Mucosa of stomach (tissue), 1 donor: ENCODE results near the gene CD70.
"Not testable (repeated sequence)": the region's sequence is repeated elsewhere in the genome, so short reads cannot be mapped to it uniquely, and the experiment has no call there.

Experiments used
- H3K27me3 ChIP-seq: one replicate; pipeline ENCODE4 v1.7.0; 2013; ENCODE audit warnings: mild to moderate bottlenecking, low read length; ENCODE audit not compliant: control insufficient read depth, insufficient read depth
- H3K36me3 ChIP-seq: one replicate; pipeline ENCODE4 v1.7.0; 2013; ENCODE audit warnings: low read length; ENCODE audit not compliant: control insufficient read depth, insufficient read depth
- H3K4me1 ChIP-seq: one replicate; pipeline ENCODE4 v1.7.0; 2013; ENCODE audit warnings: mild to moderate bottlenecking, low read length; ENCODE audit not compliant: control insufficient read depth, insufficient read depth
- H3K4me3 ChIP-seq: one replicate; pipeline ENCODE4 v1.7.0; 2013; ENCODE audit warnings: low read length
- H3K9ac ChIP-seq: one replicate; pipeline ENCODE4 v1.7.0; 2013; ENCODE audit warnings: mild to moderate bottlenecking, low read length, moderate library complexity
- H3K9me3 ChIP-seq: one replicate; pipeline ENCODE4 v1.7.0; 2013; ENCODE audit warnings: mild to moderate bottlenecking, low read length, moderate library complexity; ENCODE audit not compliant: control insufficient read depth
- donor health status: Pancreatic carcinoma.

Gene CD70

DNA sequence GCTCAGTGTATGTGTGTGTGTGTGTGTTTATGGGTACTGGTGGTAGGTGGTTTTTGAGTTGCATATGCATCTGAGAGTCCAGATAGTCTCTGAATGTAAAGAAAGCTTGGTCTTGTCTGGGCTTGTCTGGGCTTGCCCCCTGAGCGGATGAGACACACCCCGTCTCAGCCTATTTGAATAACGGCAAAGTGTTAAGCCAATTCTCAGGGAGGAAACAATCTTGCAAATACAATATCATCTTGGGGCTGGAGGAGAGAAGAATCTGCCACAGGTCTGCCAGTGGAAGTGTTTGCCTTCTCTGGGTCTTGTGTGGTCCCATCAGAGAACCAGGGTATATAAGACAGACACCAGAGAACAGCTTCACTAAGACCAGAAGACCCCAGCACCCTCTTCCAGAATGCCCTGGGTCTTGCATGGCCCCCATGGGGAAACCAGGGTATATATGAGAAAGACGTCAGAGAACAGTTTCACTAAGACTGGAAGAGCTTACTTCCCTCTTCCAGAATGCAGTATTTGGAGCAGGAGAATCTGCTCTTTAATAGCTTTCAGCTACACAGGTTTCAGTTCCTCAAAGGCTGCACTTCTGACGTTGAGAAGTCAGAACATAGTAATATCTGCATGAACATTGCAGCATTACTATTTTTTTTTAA, 13.3 kb downstream of the CD70 start:
- H3K27me3 ChIP-seq: no peaks in the 10 kb centered on the region
- no peaks in the 10 kb centered on the region for H3K36me3 ChIP-seq
- H3K4me3 ChIP-seq: no peak overlapping the region
- no peak overlapping the region for H3K9ac ChIP-seq
- no peaks in the 10 kb centered on the region for H3K4me1 ChIP-seq
- H3K9me3 ChIP-seq: no peaks in the 10 kb centered on the region

DNA sequence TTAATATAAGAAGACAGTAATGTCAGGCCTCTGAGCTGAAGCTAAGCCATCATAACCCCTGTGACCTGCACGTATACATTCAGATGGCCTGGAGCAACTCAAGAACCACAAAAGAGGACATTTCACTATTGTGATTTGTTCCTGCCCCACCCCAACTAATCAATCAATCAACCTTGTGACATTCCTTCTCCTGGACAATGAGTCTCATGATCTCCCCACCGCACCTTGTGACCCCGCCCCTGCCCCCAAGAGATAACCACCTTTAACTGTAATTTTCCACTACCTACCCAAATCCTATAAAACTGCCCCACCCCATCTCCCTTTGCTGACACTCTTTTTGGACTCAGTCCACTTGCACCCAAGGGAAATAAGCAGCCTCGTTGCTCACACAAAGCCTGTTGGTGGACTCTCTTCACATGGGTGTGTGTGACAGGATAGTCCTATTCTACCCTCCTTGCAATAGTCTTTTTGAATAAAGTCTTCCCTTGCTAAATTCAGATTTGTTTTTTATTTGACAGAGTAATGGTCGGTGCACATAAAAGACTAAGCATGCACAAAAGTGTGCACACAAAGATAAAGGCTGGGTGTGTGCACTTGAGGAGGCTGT, 14.0 kb downstream of the CD70 start:
- H3K27me3 ChIP-seq: no peaks in the 10 kb centered on the region

DNA sequence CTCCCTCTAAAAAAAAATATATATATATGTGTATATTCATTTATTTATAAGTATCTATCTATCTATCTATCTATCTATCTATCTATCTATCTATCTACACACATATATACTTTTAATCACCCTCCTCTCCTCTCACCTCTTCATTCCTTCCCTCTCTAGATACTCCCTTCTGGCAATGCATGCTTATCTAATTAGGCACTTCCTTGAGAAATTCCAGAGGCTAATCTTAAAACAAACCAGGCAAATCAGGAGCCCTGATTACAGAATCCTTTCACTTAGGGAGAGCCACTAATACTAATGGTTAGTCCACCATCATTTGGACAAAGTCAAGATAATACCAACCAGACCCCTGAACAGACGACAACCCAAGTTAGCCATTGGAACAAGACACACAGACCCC, 17.6 kb downstream of the CD70 start:
- H3K9ac ChIP-seq: no peak overlapping the region
- H3K27me3 ChIP-seq: no peaks in the 10 kb centered on the region
- no peaks in the 10 kb centered on the region for H3K9me3 ChIP-seq
- H3K4me3 ChIP-seq: no peak overlapping the region
- no peaks in the 10 kb centered on the region for H3K4me1 ChIP-seq
- H3K36me3 ChIP-seq: no peaks in the 10 kb centered on the region

More for the DNA sequence above, 14.0 kb downstream of the CD70 start:
- Histone ChIP-seq H3K9me3 (no peaks in the 10 kb centered on the region), H3K9ac (no peak overlapping the region), H3K4me3 (no peak overlapping the region), H3K4me1 (no peaks in the 10 kb centered on the region), H3K36me3 (no peaks in the 10 kb centered on the region)

DNA sequence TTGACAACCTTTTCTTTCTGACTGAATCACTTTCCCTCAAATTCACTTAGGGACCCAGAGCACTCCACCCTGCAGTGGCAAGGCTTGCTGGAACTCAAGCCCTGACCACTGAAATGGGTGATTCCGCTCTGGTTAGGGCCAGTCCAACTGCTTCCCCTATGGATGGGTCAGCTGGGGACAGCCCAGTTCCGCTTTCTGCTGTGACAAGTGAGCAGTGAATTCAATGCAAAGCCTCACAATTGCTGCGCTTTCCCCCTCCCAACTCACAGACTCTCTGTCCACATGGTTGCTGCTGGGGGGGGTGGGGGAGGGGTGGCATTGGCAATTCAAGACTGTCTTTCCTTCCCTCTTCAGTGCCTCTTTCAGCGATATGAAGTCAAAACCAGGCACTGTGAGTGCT, 18.7 kb downstream of the CD70 start:
- Histone ChIP-seq H3K4me1 (no peaks in the 10 kb centered on the region), H3K27me3 (no peaks in the 10 kb centered on the region), H3K9ac (no peak overlapping the region), H3K4me3 (no peak overlapping the region), H3K9me3 (no peaks in the 10 kb centered on the region), H3K36me3 (no peaks in the 10 kb centered on the region)

DNA sequence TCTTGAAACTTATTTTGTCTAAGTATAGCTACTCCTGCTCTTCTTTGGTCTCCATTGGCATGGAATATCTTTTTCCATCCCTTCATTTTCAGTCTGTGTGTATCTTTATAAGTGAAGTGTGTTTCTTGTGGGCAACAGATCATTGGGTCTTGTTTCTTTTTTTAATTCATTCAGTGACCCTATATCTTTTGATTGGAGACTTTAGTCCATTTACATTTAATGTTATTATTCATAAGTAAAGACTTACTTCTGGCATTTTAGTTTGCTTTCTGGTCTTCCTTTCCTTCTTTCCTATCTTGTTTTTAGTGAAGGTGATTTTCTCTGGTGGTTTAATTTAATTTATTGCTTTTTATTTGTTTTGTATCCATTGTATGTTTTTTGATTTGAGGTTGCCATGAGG, 19.8 kb downstream of the CD70 start:
- Histone ChIP-seq H3K4me1 (no peaks in the 10 kb centered on the region), H3K4me3 (no peak overlapping the region), H3K36me3 (no peaks in the 10 kb centered on the region), H3K9me3 (no peaks in the 10 kb centered on the region), H3K27me3 (no peaks in the 10 kb centered on the region), H3K9ac (no peak overlapping the region)

DNA sequence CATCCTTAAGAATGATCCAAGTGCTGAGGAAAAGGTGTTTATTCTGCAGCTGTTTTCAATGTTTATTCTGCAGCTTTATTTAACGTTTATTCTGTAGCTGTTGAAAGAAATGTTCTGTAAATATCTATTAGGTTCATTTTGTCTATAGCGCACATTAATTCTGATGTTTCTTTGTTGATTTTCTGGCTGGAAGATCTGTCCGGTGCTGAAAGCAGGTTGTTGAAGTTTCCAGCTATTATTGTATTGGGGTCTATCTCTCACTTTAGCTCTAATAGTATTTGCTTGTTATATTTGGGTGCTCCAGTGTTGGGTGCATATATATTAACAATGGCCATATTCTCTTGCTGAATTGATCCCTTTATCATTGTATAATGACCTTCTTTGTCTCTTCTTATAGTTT, 20.2 kb downstream of the CD70 start:
- Histone ChIP-seq H3K9ac (no peak overlapping the region), H3K27me3 (no peaks in the 10 kb centered on the region), H3K4me3 (no peak overlapping the region), H3K4me1 (no peaks in the 10 kb centered on the region), H3K9me3 (no peaks in the 10 kb centered on the region), H3K36me3 (no peaks in the 10 kb centered on the region)

DNA sequence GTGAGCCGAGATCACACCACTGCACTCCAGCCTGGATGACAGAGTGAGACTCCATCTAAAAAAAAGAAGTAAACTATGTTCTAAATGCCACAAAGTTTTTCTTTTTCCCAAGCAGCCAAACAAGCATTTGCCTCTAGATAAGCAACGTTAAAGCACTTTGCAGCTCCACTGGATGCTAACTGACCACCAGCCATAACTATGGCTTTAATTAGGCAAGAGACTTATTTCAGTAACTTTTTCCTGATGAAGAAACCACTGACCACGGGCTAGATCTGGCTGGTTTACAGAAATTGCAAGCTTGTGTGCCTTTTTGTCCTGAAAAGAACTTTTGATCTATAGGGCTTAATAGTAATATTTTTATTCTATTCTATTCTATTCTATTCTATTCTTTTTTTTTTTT, 22.1 kb downstream of the CD70 start:
- no peaks in the 10 kb centered on the region for H3K36me3 ChIP-seq
- no peaks in the 10 kb centered on the region for H3K4me1 ChIP-seq
- no peaks in the 10 kb centered on the region for H3K27me3 ChIP-seq
- H3K4me3 ChIP-seq: no peak overlapping the region
- H3K9me3 ChIP-seq: no peaks in the 10 kb centered on the region
- no peak overlapping the region for H3K9ac ChIP-seq

DNA sequence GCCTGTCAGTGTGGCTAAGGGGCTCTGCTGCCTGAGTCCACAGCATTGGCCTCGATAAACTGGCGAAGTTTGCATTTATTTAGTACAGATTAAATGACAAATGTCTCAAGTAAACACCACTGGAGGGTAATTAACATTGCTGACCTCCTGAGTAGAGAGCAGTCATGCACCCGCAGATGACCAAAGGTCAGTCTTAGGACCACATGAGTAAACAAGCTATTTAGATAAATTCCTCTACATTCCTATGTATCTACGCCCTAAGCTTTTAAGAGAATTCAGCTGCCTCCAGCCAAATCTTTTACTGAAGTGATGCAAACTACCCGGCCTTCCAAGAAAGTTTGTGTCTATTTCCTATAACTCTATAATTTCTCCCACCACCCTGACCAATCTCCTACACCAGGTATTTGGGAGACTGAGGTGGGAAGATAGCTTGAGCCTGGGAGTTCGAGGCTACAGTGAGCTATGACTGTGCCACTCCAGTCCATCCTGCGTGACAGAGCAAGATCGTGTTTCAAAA, 22.9 kb downstream of the CD70 start:
- no peaks in the 10 kb centered on the region for H3K36me3 ChIP-seq
- no peaks in the 10 kb centered on the region for H3K27me3 ChIP-seq
- H3K9ac ChIP-seq: no peak overlapping the region
- no peaks in the 10 kb centered on the region for H3K9me3 ChIP-seq
- H3K4me1 ChIP-seq: no peaks in the 10 kb centered on the region
- H3K4me3 ChIP-seq: no peak overlapping the region

DNA sequence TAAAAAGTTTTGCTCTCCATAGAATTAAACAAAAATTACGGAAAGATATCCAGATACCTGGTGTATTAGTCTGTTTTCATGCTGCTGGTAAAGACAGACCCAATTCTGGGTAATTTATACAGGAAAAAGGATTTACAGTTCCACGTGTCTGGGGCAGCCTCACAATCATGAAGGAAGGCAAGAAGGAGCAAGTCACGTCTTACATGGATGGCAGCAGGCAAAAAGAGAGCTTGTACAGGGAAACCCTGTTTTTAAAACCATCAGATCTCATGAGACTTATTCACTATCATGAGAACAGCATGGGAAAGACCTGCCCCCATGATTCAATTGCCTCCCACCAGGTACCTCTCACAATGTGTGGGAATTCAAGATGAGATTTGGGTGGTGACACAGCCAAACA, 24.2 kb downstream of the CD70 start:
- not testable (repeated sequence) for H3K4me3 ChIP-seq, H3K27me3 ChIP-seq, H3K4me1 ChIP-seq, H3K9me3 ChIP-seq, H3K9ac ChIP-seq, H3K36me3 ChIP-seq

DNA sequence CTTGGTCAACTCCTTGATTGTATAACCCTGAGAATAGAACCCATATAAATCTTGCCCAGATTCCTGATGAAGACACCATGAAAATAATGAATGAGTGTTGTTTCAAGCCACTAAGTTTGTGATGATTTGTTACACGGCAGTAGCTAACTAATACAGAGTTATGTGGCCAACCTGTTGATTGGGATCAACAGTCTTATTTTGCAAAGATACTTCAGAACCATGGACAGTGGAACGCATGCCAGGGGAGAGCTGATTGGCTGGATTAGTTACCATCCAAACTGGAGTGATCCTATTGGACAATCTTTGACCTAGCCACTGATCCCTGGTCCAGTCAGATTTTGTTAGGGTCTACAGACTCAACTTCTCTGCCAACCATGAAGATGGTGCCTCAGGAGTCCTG, 26.6 kb downstream of the CD70 start:
- Histone ChIP-seq H3K27me3 (no peaks in the 10 kb centered on the region), H3K4me1 (no peaks in the 10 kb centered on the region), H3K4me3 (no peak overlapping the region), H3K36me3 (no peaks in the 10 kb centered on the region), H3K9ac (no peak overlapping the region), H3K9me3 (no peaks in the 10 kb centered on the region)

DNA sequence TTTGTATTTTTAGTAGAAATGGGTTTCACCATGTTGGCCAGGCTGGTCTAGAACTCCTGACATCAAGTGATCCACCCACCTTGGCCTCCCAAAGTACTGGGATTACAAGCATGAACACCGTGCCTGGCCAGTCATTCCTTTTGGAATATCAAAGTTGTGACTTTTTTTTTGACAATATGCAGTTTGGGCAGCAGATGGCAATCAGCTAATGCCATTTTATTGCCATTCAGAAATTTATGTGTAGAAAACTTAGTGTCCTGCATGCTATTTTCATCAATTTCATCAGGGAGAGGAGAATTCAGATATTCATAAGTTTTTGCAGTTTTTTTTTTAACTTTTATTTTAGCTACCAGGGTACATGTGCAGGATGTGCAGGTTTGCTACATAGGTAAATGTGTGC, 28.5 kb downstream of the CD70 start:
- not testable (repeated sequence) for H3K4me3 ChIP-seq, H3K36me3 ChIP-seq, H3K27me3 ChIP-seq, H3K9me3 ChIP-seq, H3K4me1 ChIP-seq, H3K9ac ChIP-seq

DNA sequence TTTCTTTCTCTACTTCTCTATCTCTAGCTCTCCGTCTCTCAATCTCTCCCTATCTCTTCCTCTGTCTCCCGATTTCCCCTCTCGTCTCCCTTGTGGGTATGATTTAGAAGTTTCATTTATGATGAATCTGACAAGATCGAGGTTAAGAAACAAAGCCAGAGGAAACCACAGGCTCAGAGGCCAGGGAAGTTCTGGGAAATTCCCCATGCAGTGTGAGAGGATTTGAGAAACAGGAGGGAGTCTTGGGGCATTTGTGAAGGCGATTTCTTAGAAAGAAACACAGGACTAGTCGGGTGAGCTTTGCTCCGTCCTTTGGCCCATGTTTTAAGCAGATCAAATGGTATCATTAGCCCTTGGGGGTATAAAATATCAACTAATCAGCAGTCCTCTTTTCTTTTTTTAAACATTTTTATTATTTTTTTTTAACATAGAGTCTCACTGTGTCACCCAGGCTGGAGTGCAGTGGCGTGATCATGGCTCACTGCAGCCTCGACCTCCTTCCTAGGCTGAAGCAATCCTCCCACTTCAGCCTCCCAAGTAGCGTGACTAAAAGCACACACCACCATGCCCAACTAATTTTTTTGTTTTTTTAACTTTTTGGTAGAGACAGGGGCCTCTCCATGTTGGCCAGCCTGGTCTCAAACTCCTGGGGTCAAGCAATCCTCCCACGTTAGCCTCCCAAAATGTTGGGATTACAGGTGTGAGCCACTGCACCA, 34.3 kb downstream of the CD70 start:
- Histone ChIP-seq H3K9ac (no peak overlapping the region), H3K36me3 (no peaks in the 10 kb centered on the region), H3K4me1 (no peaks in the 10 kb centered on the region), H3K4me3 (no peak overlapping the region), H3K9me3 (no peaks in the 10 kb centered on the region), H3K27me3 (peaks cover 4% of the 10 kb centered on the region)
